Measurements from ENCODE around the gene MITF. TPM values are rescaled to one million over a fixed set of nuclear protein-coding genes. Genes with fewer than 3 reads are reported as not detected.

The MITF gene
- polyA plus RNA-seq, 5 donors, result 5.1 to 7.5 (median 6.6) TPM

DNA sequence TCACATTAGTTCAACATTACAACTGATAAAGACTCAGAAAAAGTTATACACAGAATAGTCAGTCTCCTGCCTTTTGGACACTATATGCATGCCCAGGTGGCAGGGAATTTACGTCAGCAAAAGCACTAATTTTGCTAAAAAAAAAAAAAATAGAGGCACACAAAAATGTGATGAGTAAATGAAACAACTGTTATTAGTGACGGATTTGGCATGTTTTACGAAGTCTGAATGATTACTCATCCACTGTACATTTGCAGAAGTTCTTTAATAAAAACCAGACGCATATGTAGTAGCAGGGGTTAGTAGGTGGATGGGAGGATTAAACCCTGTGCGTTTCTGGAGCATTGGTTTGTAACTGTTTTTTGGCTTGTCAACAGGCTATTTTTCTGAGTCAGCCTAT lies 99.0 kb downstream of the MITF start:
- peak in 1 of 2 donors; percentile 18 for DNase-seq

DNA sequence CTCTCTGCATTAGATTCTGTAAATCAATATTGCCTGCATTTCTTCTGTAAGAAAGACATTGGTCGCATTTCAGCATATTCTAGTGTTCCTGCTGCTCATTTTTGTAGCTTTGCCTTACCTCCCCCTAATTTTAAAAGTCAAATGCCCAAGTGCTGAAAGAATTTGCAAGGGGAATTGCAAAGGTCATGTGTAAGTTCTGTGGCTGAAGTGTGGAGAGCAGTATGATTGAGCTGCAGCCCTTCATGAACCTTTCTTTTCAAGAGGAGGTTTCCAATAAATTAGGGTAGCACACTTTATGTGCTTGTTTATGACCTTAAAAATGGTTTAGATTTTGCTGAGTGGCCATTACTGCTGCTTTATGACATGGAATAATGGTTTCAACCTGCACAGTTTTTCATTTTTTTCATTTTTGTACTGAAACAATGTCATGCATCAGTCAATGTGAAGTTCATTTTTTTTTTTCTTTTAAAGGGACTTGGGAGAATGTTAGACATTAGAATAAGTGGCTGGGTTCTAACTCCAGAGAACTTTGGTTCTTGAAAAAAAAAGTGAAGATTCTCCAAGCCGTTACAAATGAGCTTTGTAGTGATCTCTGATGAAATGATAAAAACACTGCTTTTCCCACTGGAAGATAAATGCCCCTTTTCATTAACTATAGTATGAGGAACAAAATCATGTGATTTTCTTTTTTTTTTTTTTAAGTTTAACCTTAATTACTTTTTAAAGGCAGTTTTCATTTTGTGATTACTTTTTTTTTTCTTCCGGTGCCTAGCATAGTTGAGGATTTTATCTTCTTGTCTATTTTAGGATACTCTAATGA lies 99.6 kb downstream of the MITF start:
- DNase-seq, result no peak

DNA sequence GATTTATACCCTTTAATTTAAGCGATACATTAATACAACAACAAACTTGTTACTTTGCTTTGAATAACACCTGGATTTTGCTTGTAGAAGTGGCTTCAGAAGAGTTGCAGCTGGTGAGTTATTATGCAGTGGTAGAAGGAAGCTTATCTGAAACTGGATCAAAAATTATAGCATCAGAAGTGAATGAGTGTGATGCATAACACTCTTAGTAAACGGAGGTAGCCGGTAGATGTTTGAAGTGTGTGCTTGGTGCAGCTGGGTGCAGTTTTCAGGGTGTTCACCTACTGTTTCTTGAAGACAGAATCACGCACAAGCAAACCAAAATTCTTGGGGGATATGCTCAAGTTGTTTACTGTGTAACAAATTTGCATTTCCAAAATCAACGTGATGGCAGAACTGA lies 103.1 kb downstream of the MITF start:
- no peak for DNase-seq

- no peak for DNase-seq
These were observed 103.5 kb downstream of the MITF start for GRCh38 chr3:69842789-69843188.

DNA sequence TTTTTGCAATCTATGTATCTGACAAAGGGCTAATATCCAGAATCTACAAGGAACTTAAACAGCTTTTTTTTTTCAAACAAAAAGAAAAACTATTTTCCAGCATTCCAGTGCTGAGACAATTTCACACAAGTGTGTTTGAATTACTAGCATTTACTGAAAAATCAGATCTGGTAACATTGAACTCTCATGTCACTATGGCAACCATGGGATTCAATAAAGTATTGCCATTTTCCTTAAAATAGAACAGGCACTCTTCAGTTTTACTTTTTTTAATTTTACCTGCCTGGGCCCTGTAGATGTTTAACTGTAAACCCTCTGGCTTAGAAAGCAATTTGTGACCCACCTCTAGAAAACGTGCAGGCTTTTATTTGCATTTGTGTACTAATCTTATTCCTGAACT lies 105.4 kb downstream of the MITF start:
- no peak for DNase-seq

- no peak for DNase-seq
These were observed 108.0 kb downstream of the MITF start for GRCh38 chr3:69847303-69847702.

- no peak for DNase-seq
These were observed 108.8 kb downstream of the MITF start for GRCh38 chr3:69848113-69848512.

DNA sequence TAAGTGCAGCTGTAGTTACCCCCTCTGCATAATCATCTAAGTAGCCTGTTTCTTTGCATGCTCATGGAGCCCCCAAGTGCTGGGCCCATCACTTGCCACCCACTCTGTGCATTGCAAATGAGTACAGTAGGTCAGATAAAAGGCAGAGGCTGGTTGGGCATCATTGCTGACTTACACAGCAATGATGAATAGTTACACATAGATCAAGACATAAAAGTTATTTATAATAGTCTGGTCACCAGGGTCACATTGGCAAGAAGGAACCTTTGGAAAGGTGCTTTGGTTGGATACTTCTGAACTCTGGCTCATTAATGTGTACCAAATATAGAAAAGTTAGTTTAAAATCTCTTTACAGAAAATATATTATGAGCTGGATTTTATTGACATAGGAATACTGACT lies 111.6 kb downstream of the MITF start:
- DNase-seq, result no peak

DNA sequence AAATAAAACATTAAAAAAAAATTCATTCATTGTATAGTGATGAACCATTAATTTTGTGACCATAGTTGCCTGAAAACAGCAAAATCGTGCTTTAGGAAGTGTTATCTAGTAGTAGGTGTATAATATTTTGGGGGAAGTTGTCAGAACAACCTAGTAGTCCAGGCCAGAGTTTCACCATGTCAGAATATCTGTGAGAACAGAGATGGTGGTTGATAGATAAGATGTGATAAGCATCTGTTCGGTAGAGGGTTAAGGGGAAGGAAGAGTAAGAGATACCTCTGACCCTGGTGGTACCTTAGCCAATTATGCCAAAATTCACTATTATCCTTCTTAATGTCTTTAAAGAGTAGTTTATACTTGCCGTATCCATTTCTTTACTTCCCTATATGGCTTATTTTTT lies 113.8 kb downstream of the MITF start:
- DNase-seq, result no peak

GRCh38 chr3:69855436-69856162 lies 116.3 kb downstream of the MITF start:
- DNase-seq, result peak; percentile 58 to 73

DNA sequence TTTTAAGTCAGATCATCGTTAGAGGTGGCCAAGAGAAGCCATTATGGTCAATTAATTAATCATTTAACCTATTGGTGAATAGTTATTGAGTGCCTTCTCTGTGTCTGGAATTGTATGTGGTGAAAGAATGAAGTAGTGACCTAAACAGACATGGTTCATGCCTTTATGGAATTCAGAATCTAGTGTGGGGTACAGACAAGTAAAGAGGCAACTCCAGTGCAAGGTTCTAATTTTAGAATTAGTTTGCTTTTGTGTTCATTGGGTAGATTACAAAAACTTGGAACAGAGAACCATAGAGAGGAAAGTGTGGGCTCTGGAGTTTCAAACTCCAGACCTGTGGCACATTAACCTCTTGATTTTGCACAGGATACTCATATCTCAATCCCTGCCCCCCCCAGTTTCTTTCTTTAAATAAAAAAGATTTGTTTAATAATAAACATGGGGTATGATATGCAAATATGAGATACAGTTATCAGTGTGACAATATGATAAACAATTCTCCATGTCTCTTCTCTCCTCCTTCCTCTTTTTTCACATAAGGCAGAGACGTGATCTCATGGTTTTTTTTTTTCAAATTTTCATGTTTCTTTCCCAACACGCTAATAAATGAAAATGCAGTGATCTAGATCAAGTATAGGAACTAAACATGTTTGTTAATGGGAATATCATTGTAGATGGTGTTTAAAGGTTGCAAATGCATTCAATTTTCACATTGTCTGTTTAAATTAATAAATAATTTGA lies 117.9 kb downstream of the MITF start:
- no peak for DNase-seq

- no peak for DNase-seq
These were observed 122.3 kb downstream of the MITF start for GRCh38 chr3:69861556-69861955.

DNA sequence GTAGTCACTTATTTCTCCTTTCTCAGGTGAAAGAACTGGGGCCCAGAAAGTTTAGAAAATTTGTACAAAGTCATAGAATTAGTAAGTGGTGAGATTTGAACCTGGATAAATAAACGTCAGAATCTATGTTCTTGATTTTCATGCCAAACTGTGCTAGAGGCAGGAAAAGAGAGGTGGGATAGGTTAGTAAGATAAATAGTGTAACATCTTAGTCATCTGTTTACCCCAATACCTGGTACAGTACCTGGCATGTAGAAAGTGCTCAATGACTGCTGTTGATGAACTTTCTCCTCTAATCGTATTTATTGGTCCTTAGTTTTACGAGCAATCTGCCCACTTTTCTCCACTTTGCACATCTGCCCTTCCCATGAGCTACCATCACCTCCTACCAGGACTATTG lies 124.9 kb downstream of the MITF start:
- no peak for DNase-seq

DNA sequence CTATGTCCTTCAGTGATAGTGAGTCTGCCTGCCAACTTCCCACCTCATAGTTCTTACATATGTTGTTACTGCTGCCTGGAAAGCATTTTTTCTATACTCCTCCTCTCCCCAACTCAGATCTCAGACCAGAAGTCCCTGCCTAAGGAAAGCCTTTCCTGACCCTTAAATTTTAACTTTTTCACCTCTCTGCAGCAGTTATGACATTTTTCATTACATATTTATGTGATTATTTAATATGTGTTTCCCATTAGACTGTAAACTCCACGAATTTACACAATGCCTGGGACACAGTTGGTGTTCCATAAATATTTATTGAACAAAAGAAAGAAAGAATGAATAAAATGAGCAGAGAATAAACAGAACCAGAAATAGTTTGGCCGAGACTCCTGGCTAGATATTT lies 125.5 kb downstream of the MITF start:
- no peak for DNase-seq

- peak; percentile 42 to 46 for DNase-seq
These were observed 126.8 kb downstream of the MITF start for GRCh38 chr3:69865925-69866679.

GRCh38 chr3:69866988-69867720 lies 127.9 kb downstream of the MITF start:
- DNase-seq, result no peak

GRCh38 chr3:69867941-69868505 lies 128.8 kb downstream of the MITF start:
- no peak for DNase-seq

GRCh38 chr3:69868841-69869420 lies 129.7 kb downstream of the MITF start:
- no peak for DNase-seq

DNA sequence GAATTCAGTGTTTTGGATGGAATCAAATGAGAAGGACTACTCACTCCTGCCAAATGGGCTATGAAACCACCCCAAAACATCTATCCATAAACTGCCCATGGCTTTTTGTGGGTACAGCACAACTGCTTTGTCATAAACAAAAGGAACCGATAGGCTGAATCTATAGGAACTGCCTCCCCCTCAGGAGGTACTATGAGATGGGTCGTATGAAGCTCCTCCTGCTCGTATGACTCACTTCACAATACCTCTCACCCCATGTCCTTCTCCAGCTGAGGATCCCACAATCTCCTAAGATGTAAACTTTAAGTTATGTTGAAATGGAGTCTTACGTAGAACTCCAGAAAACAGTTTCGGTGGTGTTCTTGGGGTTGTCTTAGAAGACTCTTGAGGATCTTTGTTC lies 130.4 kb downstream of the MITF start:
- DNase-seq, result no peak

DNA sequence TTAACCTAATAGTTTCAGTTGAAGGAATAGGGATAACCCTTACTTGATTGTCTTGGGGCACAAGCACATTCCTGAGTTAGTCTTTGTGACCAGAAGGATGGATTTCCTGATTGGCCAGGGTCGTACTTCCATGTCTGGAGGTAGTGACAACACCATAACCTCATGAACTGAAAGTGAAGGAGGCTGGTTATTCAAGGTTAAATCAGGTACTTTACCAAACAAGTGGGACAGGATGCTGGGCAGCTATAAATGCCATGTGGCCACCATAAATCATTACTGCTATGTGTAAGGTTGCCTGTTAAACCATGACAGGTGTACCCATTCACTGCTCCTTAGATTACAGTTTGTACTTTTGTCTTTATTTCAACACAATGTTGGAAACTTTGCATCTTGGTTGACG lies 132.0 kb downstream of the MITF start:
- no peak for DNase-seq
